Panc1 (cell line): ENCODE measurements around the gene FAM53A. TPM values are rescaled to one million over a fixed set of nuclear protein-coding genes. Genes with fewer than 3 reads are reported as not detected.

Experiments
- ATAC-seq: fragments of 200-7000 bp; cut with Tn5 transposase; 2 replicates; pipeline ENCODE4 v1.9.1; 2020; ENCODE audit warnings: mild to moderate bottlenecking, moderate library complexity
- BruUV-seq: library from RNA; stranded (reverse); fragments of 400-500 nt; replicated peaks from 2 replicates; lab custom pipeline; 2021; lab: Mats Ljungman, UMichigan
- CTCF ChIA-PET: fragments of 300-600 bp; sonication (Branson Sonifier 250); formaldehyde crosslinking; loops from one replicate; lab custom pipeline; 2022; ENCODE audit warnings: antibody characterized with exemption; lab: Charles Lee
- POLR2A ChIA-PET: fragments of 300-600 bp; sonication (Branson Sonifier 250); formaldehyde crosslinking; loops from one replicate; lab custom pipeline; 2022; ENCODE audit warnings: antibody characterized with exemption; lab: Charles Lee
- DNase-seq: peaks from one replicate; pipeline ENCODE4 v3.0.0-alpha.2; 2010; ENCODE audit warnings: low read depth, low spot score
- H3K27ac ChIP-seq: 2 replicates; pipeline ENCODE4 v1.5.1; 2011; ENCODE audit warnings: mild to moderate bottlenecking, low read length, inconsistent platforms
- H3K27me3 ChIP-seq: fragments of 200-500 bp; sonication (Bioruptor generic); 2 replicates; pipeline ENCODE4 v1.6.0; 2014; ENCODE audit warnings: low read length, inconsistent platforms; ENCODE audit not compliant: control insufficient read depth, insufficient read depth
- H3K36me3 ChIP-seq: fragments of 200-500 bp; sonication (Bioruptor generic); 2 replicates; pipeline ENCODE4 v1.5.1; 2014; ENCODE audit warnings: inconsistent platforms, mild to moderate bottlenecking, low read length, moderate library complexity; ENCODE audit not compliant: control insufficient read depth, insufficient read depth
- H3K4me1 ChIP-seq: 2 replicates; pipeline ENCODE4 v1.5.1; 2011; ENCODE audit warnings: inconsistent platforms, mild to moderate bottlenecking, low read length, moderate library complexity; ENCODE audit not compliant: control insufficient read depth, insufficient read depth
- H3K4me3 ChIP-seq, 2 experiments: 2 replicates each; pipeline ENCODE4 v1.5.1; 2011 to 2012; ENCODE audit warnings: low read depth in 2 of 2, low read length in 2 of 2, mild to moderate bottlenecking in 2 of 2, inconsistent platforms in 1 of 2, moderate library complexity in 1 of 2
- H3K9me3 ChIP-seq: fragments of 200-500 bp; sonication (Bioruptor generic); 2 replicates; pipeline ENCODE4 v1.5.1; 2014; ENCODE audit warnings: low read depth, mild to moderate bottlenecking, inconsistent platforms, low read length, moderate library complexity; ENCODE audit not compliant: control insufficient read depth, insufficient read depth
- CTCF ChIP-seq: fragments of 450-650 bp; IDR thresholded peaks from 2 replicates; pipeline ENCODE4 v1.5.1; 2017; ENCODE audit warnings: mild to moderate bottlenecking
- POLR2AphosphoS5 ChIP-seq: IDR thresholded peaks from 2 replicates; pipeline ENCODE4 v1.6.1; 2012; ENCODE audit warnings: mild to moderate bottlenecking, low read depth, low read length, moderate library complexity
- REST ChIP-seq, 2 experiments: IDR thresholded peaks; 2 replicates each; pipeline ENCODE4 v1.6.1; 2011 to 2012; ENCODE audit warnings: low read depth in 2 of 2, control low read depth in 1 of 2, low read length in 1 of 2, mild to moderate bottlenecking in 1 of 2, moderate library complexity in 1 of 2; ENCODE audit not compliant: insufficient read depth in 1 of 2
- SIN3A ChIP-seq: IDR thresholded peaks from 2 replicates; pipeline ENCODE4 v1.6.1; 2012; ENCODE audit warnings: low read depth, mild to moderate bottlenecking, low read length, moderate library complexity, borderline replicate concordance; ENCODE audit not compliant: insufficient read depth
- TCF7L2 ChIP-seq: IDR thresholded peaks from 2 replicates; pipeline ENCODE4 v1.6.1; 2011; ENCODE audit warnings: mild to moderate bottlenecking, low read depth, low read length, inconsistent platforms
- in situ Hi-C: cut with HindIII; loops from 2 replicates; pipeline ENCODE4 v1.10.0; 2016; ENCODE audit warnings: low sequenced_read_pairs, low pct_unique_long_range_greater_than_20kb
- intact Hi-C: fragments of 100-400 bp; cut with micrococcal nuclease; formaldehyde crosslinking; loops from one replicate; pipeline ENCODE4 v1.10.0; 2022; ENCODE audit not compliant: unreplicated experiment
- total RNA-seq: library from RNA; stranded (reverse); gene quantifications from one replicate; pipeline ENCODE4 v1.2.1, GENCODE V29; 2021; ENCODE audit not compliant: unreplicated experiment

FAM53A gene
- total RNA-seq, 1 experiment from 2014 or later = 7.0 TPM

DNA sequence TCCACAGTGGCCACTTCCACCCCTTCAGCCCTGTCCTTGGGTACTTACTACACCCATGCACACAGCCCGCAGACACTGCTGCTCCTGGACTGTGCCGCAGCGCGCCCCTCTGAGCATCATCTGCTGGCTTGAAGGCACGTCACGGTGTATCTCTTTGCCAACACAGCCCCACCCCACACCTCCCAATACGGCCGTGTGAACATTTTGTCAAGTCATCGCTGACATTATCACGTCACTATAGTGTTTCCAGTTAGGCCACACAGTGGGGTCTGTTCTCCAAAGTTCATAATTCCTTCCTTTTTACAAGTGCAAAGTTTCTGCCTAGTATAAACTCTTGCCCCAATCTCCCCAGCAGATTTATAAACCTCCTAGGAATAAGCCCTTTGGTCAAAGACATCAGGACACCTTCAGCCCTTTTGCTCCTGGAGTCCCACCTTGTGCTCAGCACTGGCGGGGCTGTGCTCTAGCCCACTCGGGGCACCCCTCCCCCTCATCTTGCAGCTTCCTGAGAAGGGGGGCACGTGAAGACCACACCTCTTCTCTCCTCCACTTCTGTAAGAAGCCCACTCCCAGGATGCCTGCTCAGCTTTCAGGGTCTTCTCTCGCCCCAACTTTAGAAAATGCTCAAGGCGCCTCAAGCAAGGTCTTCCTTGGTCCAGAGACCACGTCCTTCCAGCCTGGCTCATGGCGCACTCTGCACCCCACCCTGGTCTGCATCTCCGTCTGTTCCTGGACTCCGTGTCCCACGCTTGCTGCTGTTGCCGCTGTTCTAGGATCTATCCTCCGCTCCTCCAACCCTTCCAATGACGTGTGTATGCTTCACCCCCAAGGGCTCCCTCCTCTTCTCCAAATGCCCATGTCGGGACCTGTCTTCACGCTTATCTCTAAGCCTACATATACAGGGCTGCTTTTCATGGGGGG is 7.2 kb downstream of the FAM53A start:
- intact Hi-C loops = no loop called here

DNA sequence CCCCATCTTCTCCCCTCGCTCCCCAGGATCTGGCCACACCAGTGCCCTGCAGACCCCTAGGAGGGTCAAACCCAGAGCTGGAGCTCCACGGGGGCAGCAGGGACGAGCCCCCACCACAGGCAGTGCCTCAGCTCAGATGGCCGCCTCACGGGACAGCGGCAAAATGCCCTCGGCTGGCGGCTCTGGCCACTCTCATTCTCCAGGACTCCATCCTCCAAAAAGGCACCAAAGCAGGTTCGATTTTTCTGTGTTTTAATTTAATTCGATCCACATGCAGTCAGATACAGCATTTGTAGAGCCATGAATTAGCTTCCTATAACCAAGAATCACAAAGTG is 8.3 kb downstream of the FAM53A start:
- ChIA-PET POLR2A (no interaction called here), CTCF (no interaction called here)
- TF ChIP-seq REST (IDR thresholded peaks at IDR 0.05; ENCODE audit: insufficient read depth in 1 of 2, low read depth in 2 of 2, low read length in 1 of 2) = no peak
- TF ChIP-seq POLR2AphosphoS5 = no peak
- TF ChIP-seq CTCF = no peak
- TF ChIP-seq SIN3A = no peak
- TF ChIP-seq TCF7L2 = no peak
- ATAC-seq = no peak
- in situ Hi-C loops = no loop called here
- BruUV-seq = no TSS peak
- Histone ChIP-seq H3K27ac (no peak overlapping the region), H3K27me3 (no peaks in the 10 kb centered on the region), H3K4me3 (no peak overlapping the region), H3K9me3 (no peaks in the 10 kb centered on the region), H3K4me1 (no peaks in the 10 kb centered on the region), H3K36me3 (no peaks in the 10 kb centered on the region)
- intact Hi-C loops = no loop called here
- no peak for DNase-seq

More for the DNA sequence above, 7.2 kb downstream of the FAM53A start:
- no peak overlapping the region for H3K4me3 ChIP-seq
- in situ Hi-C loops = no loop called here
- ATAC-seq (no peak), DNase-seq (no peak)
- TF ChIP-seq REST (IDR thresholded peaks at IDR 0.05; ENCODE audit: insufficient read depth in 1 of 2, low read depth in 2 of 2, low read length in 1 of 2) = no peak
- no peak for TF ChIP-seq POLR2AphosphoS5
- no peak for TF ChIP-seq TCF7L2
- no peak for TF ChIP-seq CTCF
- TF ChIP-seq SIN3A = no peak
- ChIA-PET CTCF (no interaction called here), POLR2A (no interaction called here)
- no peaks in the 10 kb centered on the region for H3K9me3 ChIP-seq
- no peak overlapping the region for H3K27ac ChIP-seq
- H3K4me1 ChIP-seq = no peaks in the 10 kb centered on the region
- H3K27me3 ChIP-seq = no peaks in the 10 kb centered on the region
- no peaks in the 10 kb centered on the region for H3K36me3 ChIP-seq
- BruUV-seq = no TSS peak
